ENCODE results near the gene SEPTIN12.

The SEPTIN12 gene

DNA sequence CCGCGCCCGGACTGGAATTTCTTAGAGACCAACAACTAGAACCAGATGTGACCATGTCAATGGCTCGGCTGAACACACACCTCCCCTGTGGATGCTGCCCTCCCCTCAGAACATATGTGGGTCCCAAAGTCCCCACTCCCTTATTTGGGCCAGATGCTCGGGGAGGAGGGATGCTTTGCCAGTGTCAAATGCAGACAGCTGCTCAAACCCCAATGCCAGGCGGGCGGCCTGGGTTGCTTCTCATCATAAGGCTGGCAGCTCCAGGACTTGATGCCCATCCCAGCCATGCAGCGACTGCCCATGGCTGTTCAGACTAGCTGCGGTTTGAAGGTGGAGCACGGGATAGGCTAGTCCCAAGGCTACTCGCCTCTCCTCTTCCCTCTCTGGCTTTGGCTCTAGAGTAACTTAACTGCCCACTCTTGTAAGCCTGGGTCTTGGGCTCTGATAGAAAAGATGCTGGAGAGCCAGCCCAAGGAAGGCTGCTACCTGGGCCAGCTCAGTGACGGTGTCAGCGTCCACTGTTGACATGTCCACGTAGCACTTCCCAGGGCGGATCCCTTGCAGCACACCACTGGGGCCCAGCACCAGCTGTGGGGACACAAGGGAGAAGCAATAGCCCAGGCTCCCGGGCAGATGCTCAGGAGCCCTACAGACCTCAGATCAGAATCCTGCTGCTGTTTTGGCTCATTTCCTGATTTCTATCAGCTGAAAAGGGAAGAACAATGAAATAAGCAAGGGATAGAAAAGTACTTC lies 25.3 kb upstream of the SEPTIN12 start:
- DNase-seq = no peak
- TF ChIP-seq GATA1 (IDR thresholded peaks at IDR 0.05; ENCODE audit: low read depth, low read length) = no peak
- TF ChIP-seq POLR2A (IDR thresholded peaks at IDR 0.05; ENCODE audit: low read length) = no peak

DNA sequence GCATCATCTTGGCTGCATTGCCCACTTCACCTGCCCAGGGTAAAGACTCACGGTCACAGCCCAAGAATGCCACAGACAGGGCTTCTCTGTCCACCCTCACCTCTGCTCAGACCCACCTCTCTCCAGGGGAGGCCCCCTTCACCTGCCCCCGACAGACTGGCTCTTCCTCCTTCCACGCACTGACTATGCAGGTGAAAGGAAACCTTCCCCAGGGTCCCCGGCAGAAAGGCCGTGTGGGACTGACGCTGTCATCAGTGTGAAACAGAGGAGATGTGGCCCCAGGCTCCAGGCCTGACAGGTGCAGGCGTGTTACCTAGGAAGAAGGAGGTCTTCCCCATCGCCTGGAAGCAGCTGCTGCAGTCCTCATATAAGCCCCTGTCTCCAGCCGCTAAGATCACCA lies 23.6 kb upstream of the SEPTIN12 start:
- no peak for TF ChIP-seq POLR2A (IDR thresholded peaks at IDR 0.05; ENCODE audit: low read length)
- no peak for TF ChIP-seq GATA1 (IDR thresholded peaks at IDR 0.05; ENCODE audit: low read depth, low read length)
- no peak for DNase-seq

DNA sequence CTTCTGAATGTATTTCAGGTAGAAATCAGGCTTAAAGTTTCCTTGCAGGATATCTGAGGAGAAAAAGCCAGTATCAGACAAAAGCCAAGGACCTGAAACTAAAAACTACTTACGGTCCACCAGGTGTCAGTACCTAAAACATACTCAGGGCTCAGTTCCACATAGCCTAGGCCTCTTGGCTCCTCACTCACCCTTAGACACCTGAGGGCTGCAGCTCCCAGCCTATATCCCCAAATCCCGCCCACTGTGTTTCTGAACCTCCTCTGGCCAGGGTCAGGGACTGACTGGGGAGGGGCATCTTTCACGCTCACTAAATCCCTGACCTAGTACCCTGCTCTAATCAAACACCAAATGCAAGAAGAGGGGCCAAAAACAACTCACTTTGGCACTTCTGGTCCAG lies 23.1 kb upstream of the SEPTIN12 start:
- no peak for TF ChIP-seq GATA1 (IDR thresholded peaks at IDR 0.05; ENCODE audit: low read depth, low read length)
- TF ChIP-seq POLR2A (IDR thresholded peaks at IDR 0.05; ENCODE audit: low read length) = no peak
- DNase-seq = no peak

DNA sequence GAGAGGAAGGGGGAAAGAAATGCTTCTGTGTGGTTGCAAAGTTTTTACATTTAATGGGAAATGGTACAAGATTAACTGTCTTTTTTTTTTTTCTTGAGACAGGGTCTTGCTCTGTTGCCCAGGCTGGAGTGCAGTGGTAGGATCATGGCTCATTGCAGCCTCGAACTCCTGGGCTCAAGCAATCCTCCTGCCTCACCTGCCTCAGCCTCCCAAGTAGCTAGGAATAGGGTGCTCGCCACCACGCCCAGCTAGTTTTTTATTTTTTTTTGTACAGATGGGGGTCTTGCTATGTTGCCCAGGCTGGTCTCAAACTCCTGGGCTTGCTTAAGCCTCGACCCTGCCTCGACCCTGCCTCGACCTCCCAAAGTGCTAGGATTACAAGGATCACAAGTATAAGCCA lies 18.1 kb upstream of the SEPTIN12 start:
- DNase-seq = no peak
- TF ChIP-seq POLR2A (IDR thresholded peaks at IDR 0.05; ENCODE audit: low read length) (no peak), GATA1 (IDR thresholded peaks at IDR 0.05; ENCODE audit: low read depth, low read length) (no peak)

DNA sequence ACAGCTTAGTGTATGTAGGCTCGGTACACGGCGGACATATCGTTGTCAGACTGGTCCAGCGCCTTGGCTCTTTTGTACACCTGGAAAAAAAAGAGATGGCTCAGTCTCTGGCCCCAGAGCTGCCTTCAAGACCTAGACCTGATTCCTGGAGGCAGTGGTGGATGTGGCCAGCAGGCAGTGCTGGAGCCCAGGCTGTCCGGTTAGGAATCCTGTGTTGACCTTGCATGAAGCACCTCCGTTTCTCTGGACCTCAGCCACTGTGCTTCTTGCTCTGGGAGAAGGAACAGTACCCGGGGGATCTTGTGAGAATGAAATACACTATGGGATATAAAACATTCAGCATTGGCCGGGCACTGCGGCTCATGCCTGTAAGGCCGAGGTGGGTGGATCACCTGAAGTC lies 17.1 kb upstream of the SEPTIN12 start:
- DNase-seq = no peak

DNA sequence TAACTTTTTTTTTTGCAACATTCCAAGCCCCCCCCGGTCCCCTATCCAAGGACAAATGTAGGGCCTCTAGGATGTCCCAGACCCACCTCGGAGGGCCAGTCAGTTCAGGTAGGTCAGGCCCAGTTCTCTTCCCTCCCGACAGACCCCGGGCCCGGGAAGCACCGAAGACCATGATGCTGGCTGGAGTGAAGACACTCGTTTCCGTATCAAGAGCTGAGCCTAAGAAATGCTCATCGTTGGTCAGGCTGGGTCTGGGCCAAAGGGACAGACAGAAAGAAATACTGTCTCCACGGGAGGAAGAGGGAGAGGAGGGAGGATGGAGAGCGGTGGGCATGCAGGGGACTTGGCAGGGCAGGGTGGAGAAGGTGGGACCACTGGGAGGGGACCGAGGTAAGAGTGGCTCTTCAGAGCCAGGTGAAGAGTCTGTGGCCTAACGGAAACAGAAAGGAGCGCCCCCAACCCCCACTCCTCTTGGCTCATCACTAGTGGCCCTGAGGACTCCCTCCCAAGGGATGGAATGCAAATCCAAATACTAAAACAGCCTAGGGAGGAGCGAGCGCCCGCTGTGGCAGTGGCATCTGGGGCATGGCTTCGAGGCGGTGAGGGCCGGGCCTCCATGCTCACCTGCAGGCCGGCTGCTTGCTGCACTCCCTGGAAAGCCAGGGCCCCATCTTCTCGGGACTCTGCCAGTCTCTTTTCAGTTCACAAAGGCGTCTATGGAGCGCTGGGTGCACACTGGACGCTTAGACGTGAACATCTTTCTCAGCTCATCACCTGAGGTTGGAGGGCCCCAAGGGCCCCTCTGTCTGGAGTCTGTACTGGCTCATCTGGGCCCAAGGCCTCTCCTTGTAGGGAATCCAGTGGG lies 16.0 kb upstream of the SEPTIN12 start:
- TF ChIP-seq GATA1 (IDR thresholded peaks at IDR 0.05; ENCODE audit: low read depth, low read length) = no peak
- TF ChIP-seq POLR2A (IDR thresholded peaks at IDR 0.05; ENCODE audit: low read length) = no peak
- no peak for DNase-seq

More for the DNA sequence above, 17.1 kb upstream of the SEPTIN12 start:
- TF ChIP-seq GATA1 (IDR thresholded peaks at IDR 0.05; ENCODE audit: low read depth, low read length) = no peak
- no peak for TF ChIP-seq POLR2A (IDR thresholded peaks at IDR 0.05; ENCODE audit: low read length)

DNA sequence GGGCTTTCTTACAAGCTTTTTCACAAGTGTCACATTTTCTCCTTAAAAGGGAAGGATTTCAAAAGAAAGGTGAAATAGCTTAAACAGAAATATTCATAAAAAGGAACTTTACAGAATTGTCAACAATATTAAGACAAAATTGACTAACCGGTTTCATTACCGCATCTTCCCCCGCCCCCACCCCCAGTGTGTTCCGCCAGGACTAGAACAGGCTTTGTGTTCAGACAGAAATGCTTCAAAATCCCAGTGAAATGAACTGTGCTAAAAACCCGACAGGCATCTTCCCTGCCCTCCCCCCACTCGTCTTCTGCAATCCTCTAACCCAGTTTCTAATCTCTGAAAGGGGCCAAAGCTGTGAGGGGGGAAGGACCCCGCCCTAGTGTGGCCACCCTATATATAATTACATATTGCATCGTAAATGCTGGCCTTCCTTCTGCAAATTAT lies 15.3 kb upstream of the SEPTIN12 start:
- TF ChIP-seq POLR2A (IDR thresholded peaks at IDR 0.05; ENCODE audit: low read length) = no peak
- no peak for TF ChIP-seq GATA1 (IDR thresholded peaks at IDR 0.05; ENCODE audit: low read depth, low read length)
- peak; percentile 58 to 60 for DNase-seq

DNA sequence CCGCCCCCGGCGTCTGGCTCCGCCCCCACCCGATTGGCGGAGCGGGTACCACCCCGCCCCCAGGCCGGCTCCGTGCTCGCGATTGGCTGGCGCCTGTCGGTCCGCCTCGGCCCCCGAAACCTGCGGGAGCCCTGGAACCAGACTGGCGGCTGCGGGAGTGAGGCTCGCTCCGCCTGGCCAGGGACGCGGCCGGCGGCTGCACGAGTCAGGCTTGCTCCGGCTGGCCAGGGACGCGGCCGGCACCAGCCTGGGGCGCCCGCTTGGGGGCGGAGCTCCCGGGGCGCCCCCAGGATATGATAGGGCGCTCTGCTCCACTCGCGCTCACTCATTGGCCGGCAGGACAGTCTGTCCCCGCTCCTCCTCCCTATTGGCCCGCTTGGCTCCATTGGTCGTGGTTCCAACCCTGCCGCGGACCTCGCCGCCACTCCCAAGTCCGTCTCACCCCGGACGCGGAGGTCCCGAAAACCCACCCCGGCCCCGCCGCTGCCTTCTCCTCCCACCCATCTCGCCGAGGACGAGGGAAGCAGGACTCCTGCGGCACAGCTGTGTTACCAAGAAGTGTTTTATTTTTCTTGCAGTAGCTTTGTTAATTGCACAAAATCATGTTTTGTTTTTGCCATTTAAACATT lies 14.6 kb upstream of the SEPTIN12 start:
- TF ChIP-seq POLR2A (IDR thresholded peaks at IDR 0.05; ENCODE audit: low read length) = peak; percentile 8
- TF ChIP-seq GATA1 (IDR thresholded peaks at IDR 0.05; ENCODE audit: low read depth, low read length) = no peak
- peak; percentile 92 to 95 for DNase-seq

DNA sequence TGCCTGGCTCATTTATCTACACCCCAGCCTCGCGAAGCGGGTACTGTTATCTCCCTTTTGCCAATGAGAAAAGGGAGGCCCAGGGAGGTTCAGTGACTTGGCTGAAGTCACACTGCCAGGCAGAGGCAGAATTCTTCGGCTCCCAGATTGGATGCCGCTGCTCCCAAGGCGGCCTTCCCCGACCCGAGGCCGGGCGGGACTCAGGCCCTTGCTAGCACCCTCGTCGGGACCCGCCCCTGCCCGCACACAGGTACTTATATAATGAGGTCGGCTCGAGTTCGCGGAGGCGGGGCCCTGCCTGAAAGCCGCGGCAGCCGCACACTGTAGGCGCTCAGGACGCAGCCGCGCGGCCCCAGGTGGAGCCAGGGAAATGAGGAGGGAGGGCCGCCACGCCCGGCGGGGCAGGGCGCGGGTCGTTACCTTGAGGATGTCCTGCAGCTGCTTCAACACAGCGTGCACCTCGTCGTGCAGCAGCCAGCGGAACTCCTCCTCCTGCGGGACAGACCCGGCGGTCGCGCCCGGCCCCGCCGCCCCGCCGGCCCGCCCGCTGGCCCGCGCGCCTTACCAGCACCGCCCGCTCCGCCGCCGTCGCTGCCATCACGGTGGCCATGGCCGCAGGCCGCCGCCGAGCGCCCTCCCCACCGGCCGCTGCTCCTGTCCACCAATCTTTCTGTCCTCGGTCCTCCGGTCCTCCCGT lies 14.0 kb upstream of the SEPTIN12 start, which contains the start of gene ROGDI:
TSS of gene ROGDI (minus strand) at position 672 of the 697 bp plus-strand sequence. CDS start at position 610, 62 bp downstream.
- DNase-seq = peak; percentile 90 to 93
- TF ChIP-seq GATA1 (IDR thresholded peaks at IDR 0.05; ENCODE audit: low read depth, low read length) (no peak), POLR2A (IDR thresholded peaks at IDR 0.05; ENCODE audit: low read length) (peak; percentile 31)

DNA sequence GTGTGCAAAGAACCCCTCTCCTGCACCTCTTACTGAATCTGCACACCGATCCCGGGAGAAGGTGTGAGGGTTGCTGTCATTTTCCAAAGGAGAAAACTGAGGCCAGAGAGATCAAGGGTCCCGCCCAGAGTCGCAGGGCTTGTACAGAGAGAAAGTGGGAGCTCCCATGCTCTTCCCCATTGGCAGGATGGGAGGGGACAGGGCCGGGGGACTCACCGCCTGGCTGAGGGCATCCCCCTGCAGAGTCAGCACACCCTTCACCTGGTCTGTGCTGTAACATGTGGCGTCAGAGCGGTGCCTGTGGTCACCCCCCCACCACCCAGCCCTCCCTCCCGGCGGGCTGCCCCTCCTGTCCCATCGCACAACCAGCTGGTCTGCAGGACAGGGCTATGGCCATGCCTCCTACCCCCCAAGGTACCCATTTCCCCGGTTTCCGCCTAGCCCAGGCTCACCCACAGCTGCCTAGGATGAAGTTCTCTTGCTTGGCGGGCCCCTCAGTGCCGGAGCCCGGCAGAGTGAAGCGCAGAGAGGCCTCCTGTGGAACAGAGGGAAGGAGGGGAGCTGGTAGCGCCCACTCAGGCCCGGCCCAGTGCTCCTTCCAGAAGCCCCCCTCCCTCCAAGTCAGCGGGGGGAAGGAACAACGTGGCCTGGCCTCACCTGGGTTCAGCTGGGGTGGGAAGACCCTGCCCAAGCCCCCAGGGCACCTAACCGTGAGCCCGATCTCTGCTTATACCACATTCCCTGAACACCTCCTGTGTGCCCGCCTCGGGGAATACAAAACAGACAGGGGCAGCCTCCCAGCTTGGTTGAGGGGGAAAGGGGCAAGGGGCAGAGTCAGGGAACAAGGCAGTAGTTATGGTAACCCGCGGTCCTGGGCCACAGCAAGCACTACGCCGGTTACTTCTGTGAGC lies 13.2 kb upstream of the SEPTIN12 start:
- no peak for TF ChIP-seq GATA1 (IDR thresholded peaks at IDR 0.05; ENCODE audit: low read depth, low read length)
- TF ChIP-seq POLR2A (IDR thresholded peaks at IDR 0.05; ENCODE audit: low read length) = peak; percentile 52
- DNase-seq = peak; percentile 50 to 56

DNA sequence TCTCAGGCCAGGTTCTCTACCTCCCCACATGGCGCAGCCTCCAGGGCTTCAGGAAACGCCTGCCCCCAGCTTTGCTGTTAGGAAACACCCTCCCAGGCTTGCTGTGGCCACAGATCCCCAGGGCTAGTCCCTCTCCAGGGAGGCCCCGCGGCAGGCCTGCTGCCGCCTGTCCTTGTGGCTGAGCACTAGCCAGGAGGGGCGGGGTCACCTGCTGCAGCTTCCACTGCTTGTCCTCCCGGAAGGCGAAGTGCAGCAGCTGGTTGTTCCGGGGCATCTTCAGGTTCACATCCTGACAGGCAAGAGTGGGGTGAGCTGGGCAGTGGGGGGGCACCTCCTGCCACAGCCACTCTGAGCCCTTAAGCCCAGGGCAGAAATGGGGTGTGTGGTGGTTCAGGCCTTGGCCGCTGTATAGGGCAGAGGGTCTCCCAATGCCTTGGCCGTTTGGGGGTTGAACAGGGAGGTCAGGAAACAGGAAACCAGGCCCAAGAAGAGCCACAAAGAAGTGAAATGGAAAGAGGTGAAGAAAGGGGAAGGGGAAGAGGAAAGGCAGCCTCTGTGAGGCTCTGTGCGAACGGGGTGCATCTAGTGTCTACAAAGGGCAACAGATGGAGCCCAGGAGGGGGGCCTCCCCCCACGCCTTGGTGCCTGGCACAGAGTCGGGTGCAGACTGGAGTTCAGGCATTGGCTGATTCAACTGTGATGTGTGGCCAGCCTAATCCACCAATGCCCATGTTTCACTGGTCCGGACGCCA lies 12.3 kb upstream of the SEPTIN12 start:
- TF ChIP-seq GATA1 (IDR thresholded peaks at IDR 0.05; ENCODE audit: low read depth, low read length) = no peak
- no peak for TF ChIP-seq POLR2A (IDR thresholded peaks at IDR 0.05; ENCODE audit: low read length)
- DNase-seq = peak; percentile 68 to 69

All from erythroblast (primary cell).